ENCODE data around the gene ETV6.

Gene ETV6

DNA sequence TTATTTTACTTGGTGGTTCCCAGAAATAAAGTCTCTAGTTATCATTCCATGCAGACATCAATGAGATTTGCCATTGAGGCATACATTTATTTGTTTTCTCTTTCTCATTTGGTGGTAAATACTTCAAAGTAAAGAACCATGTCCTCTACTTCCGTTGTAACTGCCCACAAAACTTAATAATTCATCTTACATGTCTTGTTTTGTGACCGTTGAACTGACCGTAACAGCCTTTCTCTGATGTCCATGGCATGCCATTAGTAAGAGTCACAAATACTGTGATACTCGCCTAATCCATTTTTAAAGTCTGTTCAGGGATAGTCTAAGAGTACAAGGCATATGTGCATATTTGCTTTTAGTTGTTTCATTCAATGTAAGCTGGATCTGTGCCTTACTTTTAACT lies 145.3 kb downstream of the ETV6 start:
- no peak overlapping the region for H3K9ac ChIP-seq (ENCODE audit: low read length)
- no peaks in the 10 kb centered on the region for H3K36me3 ChIP-seq (ENCODE audit: control insufficient read depth, insufficient read depth, low read length)
- no peak overlapping the region for H3K4me3 ChIP-seq (ENCODE audit: low read depth, low read length)
- H3K9me3 ChIP-seq (ENCODE audit: control insufficient read depth, insufficient read depth, low read depth, low read length), result no peaks in the 10 kb centered on the region
- no peaks in the 10 kb centered on the region for H3K27me3 ChIP-seq (ENCODE audit: control insufficient read depth, insufficient read depth, low read length)
- H3K27ac ChIP-seq (ENCODE audit: low read depth, low read length), result no peak overlapping the region
- H3K4me1 ChIP-seq (ENCODE audit: control insufficient read depth, insufficient read depth, low read length), result peaks cover 21% of the 10 kb centered on the region

DNA sequence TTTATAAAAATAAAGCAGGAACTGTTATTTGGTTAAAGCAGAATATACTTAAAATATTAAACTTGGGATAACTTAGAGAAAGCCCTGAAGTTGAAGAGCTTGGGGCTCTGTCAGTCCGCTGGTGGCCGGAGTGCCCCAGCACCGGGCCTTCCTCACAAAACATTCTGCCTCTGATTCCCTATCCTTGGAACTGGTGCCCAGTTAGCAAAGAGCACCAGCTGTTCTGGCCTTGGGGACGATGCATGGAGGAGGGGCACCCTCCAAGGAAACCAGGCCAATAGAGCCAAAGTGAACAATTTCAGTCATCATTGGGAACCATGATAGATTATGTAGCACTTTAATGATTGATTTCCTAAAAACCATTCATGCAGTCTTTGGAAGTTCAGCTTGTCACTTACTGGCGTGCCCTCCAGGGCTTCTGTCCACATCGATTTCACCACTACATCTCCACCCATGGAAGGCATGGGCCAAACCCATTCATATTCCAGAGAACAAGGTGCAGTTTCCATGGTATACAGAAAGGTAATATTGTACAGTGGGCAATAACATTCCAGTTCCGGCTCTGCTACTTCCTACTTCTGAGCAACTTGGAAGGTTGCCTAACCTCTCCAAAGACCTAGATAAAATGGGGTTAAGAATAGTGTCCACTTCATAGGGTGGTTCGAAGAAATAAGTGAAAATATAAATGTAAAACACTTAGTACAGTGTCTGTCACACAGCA lies 145.9 kb downstream of the ETV6 start:
- Histone ChIP-seq H3K4me3 (ENCODE audit: low read depth, low read length) (no peak overlapping the region), H3K27me3 (ENCODE audit: control insufficient read depth, insufficient read depth, low read length) (no peaks in the 10 kb centered on the region), H3K9me3 (ENCODE audit: control insufficient read depth, insufficient read depth, low read depth, low read length) (no peaks in the 10 kb centered on the region), H3K27ac (ENCODE audit: low read depth, low read length) (no peak overlapping the region), H3K4me1 (ENCODE audit: control insufficient read depth, insufficient read depth, low read length) (peaks cover 21% of the 10 kb centered on the region), H3K36me3 (ENCODE audit: control insufficient read depth, insufficient read depth, low read length) (no peaks in the 10 kb centered on the region), H3K9ac (ENCODE audit: low read length) (no peak overlapping the region)

DNA sequence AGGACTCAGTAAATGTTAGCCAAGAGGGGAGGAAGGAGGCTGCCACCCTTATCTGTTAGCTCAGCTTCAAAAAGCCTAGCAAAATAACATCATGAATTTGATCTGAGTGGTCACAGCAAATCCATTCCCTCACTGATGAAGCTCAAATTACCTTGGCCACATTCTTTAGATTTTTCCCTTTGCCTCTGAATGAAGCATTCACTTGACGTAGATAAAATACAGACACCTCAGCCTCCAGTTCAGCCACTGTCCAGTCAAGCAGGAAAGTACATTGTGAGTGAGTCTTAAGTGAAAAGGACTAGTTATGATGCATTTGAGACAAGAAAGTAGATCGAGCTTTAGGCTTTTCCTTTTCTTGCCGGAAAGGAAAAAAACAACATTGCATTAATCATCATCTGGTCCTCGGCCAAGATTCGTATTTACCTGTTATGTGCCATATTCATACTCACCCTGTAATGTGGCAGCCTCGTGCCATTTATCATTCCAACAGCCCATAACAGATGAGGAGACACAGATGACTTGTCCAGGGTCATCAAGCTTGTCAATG lies 146.5 kb downstream of the ETV6 start:
- Histone ChIP-seq H3K9ac (ENCODE audit: low read length) (no peak overlapping the region), H3K4me1 (ENCODE audit: control insufficient read depth, insufficient read depth, low read length) (peaks cover 21% of the 10 kb centered on the region), H3K36me3 (ENCODE audit: control insufficient read depth, insufficient read depth, low read length) (no peaks in the 10 kb centered on the region), H3K27ac (ENCODE audit: low read depth, low read length) (no peak overlapping the region), H3K27me3 (ENCODE audit: control insufficient read depth, insufficient read depth, low read length) (no peaks in the 10 kb centered on the region), H3K4me3 (ENCODE audit: low read depth, low read length) (no peak overlapping the region), H3K9me3 (ENCODE audit: control insufficient read depth, insufficient read depth, low read depth, low read length) (no peaks in the 10 kb centered on the region)

DNA sequence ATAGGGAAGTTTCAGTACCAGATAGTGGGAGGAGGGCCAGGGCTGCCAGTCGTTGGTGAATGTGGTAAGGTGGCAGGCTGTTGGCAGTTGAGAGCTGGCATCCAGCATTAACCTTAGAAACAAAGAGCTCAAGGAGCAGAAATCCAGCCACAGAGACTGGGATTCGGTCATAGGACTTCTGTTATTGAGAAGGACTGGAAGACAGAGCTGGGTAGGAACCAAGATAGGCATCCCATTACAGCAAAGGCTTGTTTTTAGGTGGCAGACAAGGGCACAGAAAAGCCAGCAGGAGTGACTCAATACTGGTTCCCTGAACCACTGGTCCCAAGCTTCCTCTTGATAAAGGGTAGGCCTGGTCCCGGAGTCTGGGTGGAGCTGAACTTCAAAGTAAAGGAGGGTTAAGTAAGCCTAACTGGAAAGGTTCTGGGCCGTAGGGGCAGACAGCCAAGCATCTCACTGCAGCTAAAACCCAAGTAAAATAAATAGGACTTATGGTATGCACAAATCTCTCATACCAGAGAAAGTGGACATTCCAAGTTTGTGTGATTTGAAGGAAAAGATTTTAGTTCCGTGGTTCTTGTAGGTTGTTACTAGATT lies 147.9 kb downstream of the ETV6 start:
- Histone ChIP-seq H3K9ac (ENCODE audit: low read length) (no peak overlapping the region), H3K4me3 (ENCODE audit: low read depth, low read length) (no peak overlapping the region), H3K27ac (ENCODE audit: low read depth, low read length) (no peak overlapping the region), H3K27me3 (ENCODE audit: control insufficient read depth, insufficient read depth, low read length) (no peaks in the 10 kb centered on the region), H3K36me3 (ENCODE audit: control insufficient read depth, insufficient read depth, low read length) (no peaks in the 10 kb centered on the region), H3K4me1 (ENCODE audit: control insufficient read depth, insufficient read depth, low read length) (peaks cover 21% of the 10 kb centered on the region), H3K9me3 (ENCODE audit: control insufficient read depth, insufficient read depth, low read depth, low read length) (no peaks in the 10 kb centered on the region)

DNA sequence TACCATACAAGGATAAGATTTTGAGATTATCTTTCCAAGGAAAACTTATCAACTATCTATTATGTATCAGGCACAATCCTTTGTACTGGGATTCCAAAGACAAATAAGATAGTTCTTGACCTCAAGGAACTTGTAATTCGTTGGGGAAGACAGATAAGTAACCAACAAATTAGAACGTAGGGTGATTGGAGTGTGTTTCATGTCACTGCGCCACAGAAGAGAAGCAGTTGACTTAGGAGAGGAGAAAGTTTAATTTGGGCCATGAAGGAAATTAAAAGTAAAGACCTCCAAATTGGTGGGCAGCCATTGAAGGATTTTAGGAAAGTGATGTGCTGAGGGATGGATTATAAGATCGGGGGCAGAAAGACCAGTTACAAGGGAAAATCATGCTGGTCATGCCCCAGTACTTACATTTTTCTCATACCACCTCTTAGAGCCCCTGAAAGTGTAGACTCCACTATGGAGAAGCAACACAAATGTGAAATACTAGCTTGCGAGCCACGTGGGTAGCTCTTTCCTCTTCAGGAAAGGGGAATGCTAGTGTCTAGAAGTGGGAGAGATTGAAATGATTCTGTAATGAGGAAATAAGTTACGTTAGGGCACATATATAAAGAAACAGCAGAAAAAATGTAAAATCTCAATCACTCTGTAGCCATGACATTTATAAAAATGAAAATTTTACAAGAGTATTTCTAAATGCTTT lies 148.7 kb downstream of the ETV6 start:
- Histone ChIP-seq H3K4me3 (ENCODE audit: low read depth, low read length) (no peak overlapping the region), H3K4me1 (ENCODE audit: control insufficient read depth, insufficient read depth, low read length) (peaks cover 21% of the 10 kb centered on the region), H3K9me3 (ENCODE audit: control insufficient read depth, insufficient read depth, low read depth, low read length) (no peaks in the 10 kb centered on the region), H3K27me3 (ENCODE audit: control insufficient read depth, insufficient read depth, low read length) (no peaks in the 10 kb centered on the region), H3K36me3 (ENCODE audit: control insufficient read depth, insufficient read depth, low read length) (no peaks in the 10 kb centered on the region), H3K27ac (ENCODE audit: low read depth, low read length) (no peak overlapping the region), H3K9ac (ENCODE audit: low read length) (no peak overlapping the region)

- H3K27me3 ChIP-seq (ENCODE audit: control insufficient read depth, insufficient read depth, low read length), result no peaks in the 10 kb centered on the region
- H3K27ac ChIP-seq (ENCODE audit: low read depth, low read length), result no peak overlapping the region
- peaks cover 15% of the 10 kb centered on the region for H3K4me1 ChIP-seq (ENCODE audit: control insufficient read depth, insufficient read depth, low read length)
- no peaks in the 10 kb centered on the region for H3K36me3 ChIP-seq (ENCODE audit: control insufficient read depth, insufficient read depth, low read length)
- no peak overlapping the region for H3K4me3 ChIP-seq (ENCODE audit: low read depth, low read length)
- H3K9me3 ChIP-seq (ENCODE audit: control insufficient read depth, insufficient read depth, low read depth, low read length), result no peaks in the 10 kb centered on the region
- H3K9ac ChIP-seq (ENCODE audit: low read length), result no peak overlapping the region
These were observed 149.5 kb downstream of the ETV6 start for GRCh38 chr12:11798856-11799501.

DNA sequence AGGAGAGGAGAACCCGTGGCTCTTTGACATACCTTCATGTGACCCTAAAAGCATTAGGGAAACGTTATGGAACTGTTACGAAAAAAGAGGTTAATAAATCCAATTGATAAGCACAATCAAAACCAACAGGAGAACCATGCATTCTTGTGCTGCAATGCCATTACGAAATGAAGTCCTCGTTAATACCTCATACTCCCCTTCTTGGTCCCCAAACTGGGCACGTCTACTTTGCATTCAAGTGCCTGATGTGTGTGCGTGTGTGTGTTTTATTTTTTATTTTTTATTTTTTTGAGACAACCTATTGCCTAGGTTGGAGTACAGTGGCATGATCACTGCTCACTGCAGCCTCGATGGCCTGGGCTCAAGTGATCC lies 150.0 kb downstream of the ETV6 start:
- no peak overlapping the region for H3K4me3 ChIP-seq (ENCODE audit: low read depth, low read length)
- H3K9ac ChIP-seq (ENCODE audit: low read length), result no peak overlapping the region
- no peaks in the 10 kb centered on the region for H3K27me3 ChIP-seq (ENCODE audit: control insufficient read depth, insufficient read depth, low read length)
- no peaks in the 10 kb centered on the region for H3K9me3 ChIP-seq (ENCODE audit: control insufficient read depth, insufficient read depth, low read depth, low read length)
- no peak overlapping the region for H3K27ac ChIP-seq (ENCODE audit: low read depth, low read length)
- H3K36me3 ChIP-seq (ENCODE audit: control insufficient read depth, insufficient read depth, low read length), result no peaks in the 10 kb centered on the region
- peaks cover 11% of the 10 kb centered on the region for H3K4me1 ChIP-seq (ENCODE audit: control insufficient read depth, insufficient read depth, low read length)

- Histone ChIP-seq H3K27ac (ENCODE audit: low read depth, low read length) (no peak overlapping the region), H3K36me3 (ENCODE audit: control insufficient read depth, insufficient read depth, low read length) (no peaks in the 10 kb centered on the region), H3K9ac (ENCODE audit: low read length) (no peak overlapping the region), H3K4me3 (ENCODE audit: low read depth, low read length) (no peak overlapping the region), H3K4me1 (ENCODE audit: control insufficient read depth, insufficient read depth, low read length) (no peaks in the 10 kb centered on the region), H3K9me3 (ENCODE audit: control insufficient read depth, insufficient read depth, low read depth, low read length) (no peaks in the 10 kb centered on the region), H3K27me3 (ENCODE audit: control insufficient read depth, insufficient read depth, low read length) (no peaks in the 10 kb centered on the region)
These were observed 152.2 kb downstream of the ETV6 start for GRCh38 chr12:11801643-11802042.

DNA sequence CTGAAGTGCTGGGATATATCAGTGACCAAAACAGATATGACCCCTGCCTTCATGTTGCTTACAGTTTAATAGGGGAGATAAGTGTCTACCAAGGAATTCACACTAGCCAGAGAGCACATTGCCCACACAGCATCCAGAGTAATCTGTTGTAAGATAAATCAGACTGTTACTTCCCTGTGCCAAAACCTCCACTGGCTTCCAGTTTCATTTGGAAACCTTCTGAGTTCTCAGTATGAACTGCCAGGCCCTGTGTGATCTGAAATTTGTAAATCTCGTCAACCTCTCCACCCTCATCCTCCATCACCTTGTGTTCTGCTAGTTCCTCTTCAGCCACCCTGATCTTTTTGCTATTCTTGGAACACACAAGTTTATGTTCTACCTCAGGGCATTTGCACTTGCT lies 154.7 kb downstream of the ETV6 start:
- no peak overlapping the region for H3K27ac ChIP-seq (ENCODE audit: low read depth, low read length)
- H3K27me3 ChIP-seq (ENCODE audit: control insufficient read depth, insufficient read depth, low read length), result no peaks in the 10 kb centered on the region

DNA sequence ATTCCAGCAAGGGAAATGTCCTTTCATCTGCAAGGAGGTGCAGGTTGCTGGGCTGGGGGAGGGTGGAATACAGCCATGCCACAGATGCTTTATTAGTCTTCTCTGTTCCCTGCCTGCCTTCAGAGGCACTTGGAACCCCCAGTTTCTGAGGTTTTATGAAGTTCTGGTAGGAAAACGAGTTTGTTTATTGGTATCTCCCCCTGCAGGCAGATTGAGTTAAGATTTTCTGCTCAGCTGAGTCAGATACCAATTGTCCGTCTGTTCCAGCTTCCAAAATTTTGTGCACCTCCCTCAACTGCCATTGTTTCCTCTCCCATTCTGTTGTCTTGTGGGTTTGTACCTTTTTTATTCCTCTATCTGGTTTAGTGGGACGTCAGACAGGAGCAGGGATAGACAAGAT lies 155.6 kb downstream of the ETV6 start:
- Histone ChIP-seq H3K27me3 (ENCODE audit: control insufficient read depth, insufficient read depth, low read length) (no peaks in the 10 kb centered on the region), H3K4me3 (ENCODE audit: low read depth, low read length) (no peak overlapping the region), H3K27ac (ENCODE audit: low read depth, low read length) (no peak overlapping the region), H3K9ac (ENCODE audit: low read length) (no peak overlapping the region), H3K9me3 (ENCODE audit: control insufficient read depth, insufficient read depth, low read depth, low read length) (no peaks in the 10 kb centered on the region), H3K4me1 (ENCODE audit: control insufficient read depth, insufficient read depth, low read length) (peaks cover 6% of the 10 kb centered on the region; the same call in 1 of the 2 replicates), H3K36me3 (ENCODE audit: control insufficient read depth, insufficient read depth, low read length) (no peaks in the 10 kb centered on the region)

More for the DNA sequence above, 154.7 kb downstream of the ETV6 start:
- Histone ChIP-seq H3K9me3 (ENCODE audit: control insufficient read depth, insufficient read depth, low read depth, low read length) (no peaks in the 10 kb centered on the region), H3K9ac (ENCODE audit: low read length) (no peak overlapping the region), H3K4me3 (ENCODE audit: low read depth, low read length) (no peak overlapping the region), H3K4me1 (ENCODE audit: control insufficient read depth, insufficient read depth, low read length) (peaks cover 6% of the 10 kb centered on the region; the same call in 1 of the 2 replicates), H3K36me3 (ENCODE audit: control insufficient read depth, insufficient read depth, low read length) (no peaks in the 10 kb centered on the region)

All from HUES6 (cell line).